HG03354 (cell line): ENCODE data around the gene ALDH3A2.

Experiments used
- ATAC-seq: cut with Tn5 transposase; IDR thresholded peaks from one replicate; pipeline ENCODE4 v1.9.1; 2021; ENCODE audit warnings: mild to moderate bottlenecking; ENCODE audit not compliant: unreplicated experiment, poor library complexity, severe bottlenecking

The ALDH3A2 gene

GRCh38 chr17:19648475-19649273, at the start of gene ALDH3A2:
TSS of gene ALDH3A2 (plus strand) at chr17:19648751. CDS start at chr17:19648972, 221 bp downstream.
- peak; percentile 93 for ATAC-seq

GRCh38 chr17:19610311-19610710, 38.2 kb upstream of the ALDH3A2 start:
- no peak for ATAC-seq

DNA sequence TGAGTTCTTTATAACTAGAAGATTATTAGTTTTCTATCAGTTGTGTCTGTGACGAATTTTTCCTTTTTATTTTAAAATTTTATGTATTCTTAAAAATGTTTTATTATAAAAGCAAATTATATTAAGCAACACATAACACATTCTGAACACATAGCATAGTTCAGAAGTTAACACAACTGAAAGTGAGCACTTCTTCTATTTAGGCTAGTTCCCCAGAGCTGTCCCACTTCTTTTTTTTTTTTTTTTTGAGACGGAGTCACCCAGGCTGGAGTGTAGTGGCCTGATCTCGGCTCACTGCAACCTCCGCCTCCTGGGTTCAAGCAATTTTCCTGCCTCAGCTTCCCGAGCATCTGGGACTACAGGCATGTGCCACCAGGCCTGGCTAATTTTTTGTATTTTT, 37.7 kb upstream of the ALDH3A2 start:
- no peak for ATAC-seq

GRCh38 chr17:19613979-19614378, 34.6 kb upstream of the ALDH3A2 start:
- ATAC-seq: no peak

DNA sequence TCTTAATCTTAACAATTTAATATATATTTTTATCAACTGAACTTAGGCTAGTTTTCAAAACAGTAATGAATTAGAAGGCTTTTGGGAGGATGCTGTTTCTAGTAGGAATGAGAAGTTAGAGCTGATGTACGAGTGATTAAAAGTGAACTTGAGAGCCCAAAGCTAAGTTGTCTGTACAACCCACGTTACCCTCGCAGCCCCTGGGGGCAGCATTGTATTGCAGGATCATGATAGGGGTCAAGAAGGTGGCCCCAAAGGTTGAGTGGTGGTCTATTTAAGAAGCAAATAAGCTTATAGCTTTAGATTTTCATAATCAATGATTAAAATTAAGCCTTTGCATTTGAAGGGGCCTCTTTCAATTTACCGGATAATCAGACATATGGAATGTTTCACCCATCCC, 33.7 kb upstream of the ALDH3A2 start:
- no peak for ATAC-seq

- ATAC-seq: no peak
These were observed 30.5 kb upstream of the ALDH3A2 start for GRCh38 chr17:19618015-19618414.

DNA sequence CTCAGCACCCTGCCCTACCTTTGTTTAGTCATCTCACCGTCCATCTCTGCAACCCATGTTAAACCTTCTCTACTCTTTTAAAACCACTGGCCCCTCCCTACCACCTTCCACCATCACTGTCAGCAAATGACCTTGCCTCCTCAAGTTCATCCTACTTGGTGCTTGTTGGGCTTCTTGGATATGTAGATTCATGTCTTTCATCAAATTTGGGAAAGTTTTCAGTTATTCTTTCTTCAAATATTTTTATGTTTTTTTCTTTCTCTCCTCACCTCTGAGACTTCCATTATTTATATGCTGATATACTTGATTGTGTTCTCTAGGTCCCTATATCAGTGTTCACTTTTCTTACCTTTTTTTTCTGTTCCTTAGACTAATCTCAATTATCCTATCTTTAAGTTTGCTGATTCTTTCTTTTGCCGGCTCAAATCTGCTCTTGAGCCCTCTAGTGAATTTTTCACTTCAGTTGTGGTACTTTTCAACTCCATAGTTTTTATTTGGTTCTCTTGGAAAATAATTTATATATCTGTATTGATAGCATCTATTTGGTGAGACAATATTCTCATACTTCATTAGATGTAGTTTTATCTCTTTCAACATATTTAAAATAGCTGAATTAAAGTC, 28.7 kb upstream of the ALDH3A2 start:
- no peak for ATAC-seq

GRCh38 chr17:19621697-19622096, 26.9 kb upstream of the ALDH3A2 start:
- ATAC-seq: no peak

GRCh38 chr17:19626079-19626478, 22.5 kb upstream of the ALDH3A2 start:
- no peak for ATAC-seq

DNA sequence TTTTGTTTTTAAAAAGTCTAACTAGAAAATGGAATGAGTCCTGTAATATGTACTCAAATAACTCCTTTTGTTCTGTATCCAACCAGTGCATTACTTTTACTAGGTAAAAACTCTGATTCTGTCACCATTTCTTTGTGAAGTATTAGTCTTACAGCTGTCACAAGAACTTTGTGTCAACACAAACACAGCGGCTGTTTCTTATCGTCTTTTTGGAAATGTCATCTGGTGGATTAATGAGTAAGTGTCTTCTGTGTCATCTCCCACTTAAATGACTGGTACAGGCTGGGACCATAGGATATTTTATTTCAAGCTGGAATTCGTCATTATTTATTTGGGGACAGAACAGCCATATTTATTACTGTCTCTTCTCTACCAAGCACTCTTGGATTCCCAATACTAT, 19.1 kb upstream of the ALDH3A2 start:
- no peak for ATAC-seq

DNA sequence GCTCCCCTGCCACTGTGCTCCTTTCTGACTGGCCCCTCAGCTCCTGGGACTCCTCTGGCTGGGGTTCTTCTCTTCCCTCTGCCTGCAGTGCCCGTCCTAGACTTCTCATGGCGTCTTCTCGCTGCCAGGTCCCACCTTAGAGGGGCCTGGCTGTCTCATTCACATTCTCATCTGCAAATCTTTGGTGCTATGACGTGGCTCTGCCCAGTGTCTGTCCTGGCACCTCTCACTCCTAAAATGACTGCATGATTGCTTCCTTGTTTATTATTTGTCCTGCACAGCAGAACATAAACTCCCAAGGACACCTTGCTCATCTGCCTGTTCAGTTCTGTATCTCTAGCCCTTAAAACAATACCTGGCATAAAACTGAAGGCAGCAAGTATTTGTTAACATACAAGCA, 18.5 kb upstream of the ALDH3A2 start:
- ATAC-seq: no peak

DNA sequence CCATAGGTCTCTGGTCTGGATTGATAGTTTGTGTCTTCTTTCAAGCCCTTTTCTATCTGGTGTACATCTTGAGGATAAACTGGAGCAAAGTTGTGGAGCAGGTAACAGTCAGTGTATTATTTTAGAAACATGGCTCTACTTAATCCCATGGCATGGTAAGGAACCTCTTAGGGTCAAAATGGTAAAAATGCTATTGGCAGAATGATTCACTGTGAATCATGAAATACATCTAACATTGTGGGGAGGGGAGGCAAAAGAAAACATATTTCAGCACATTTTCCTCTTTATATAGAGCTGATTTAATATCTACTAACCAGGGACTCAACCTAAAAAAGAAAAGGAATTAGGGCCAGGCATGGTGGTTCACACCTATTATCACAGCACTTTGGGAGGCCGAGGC, 17.9 kb upstream of the ALDH3A2 start:
- no peak for ATAC-seq

DNA sequence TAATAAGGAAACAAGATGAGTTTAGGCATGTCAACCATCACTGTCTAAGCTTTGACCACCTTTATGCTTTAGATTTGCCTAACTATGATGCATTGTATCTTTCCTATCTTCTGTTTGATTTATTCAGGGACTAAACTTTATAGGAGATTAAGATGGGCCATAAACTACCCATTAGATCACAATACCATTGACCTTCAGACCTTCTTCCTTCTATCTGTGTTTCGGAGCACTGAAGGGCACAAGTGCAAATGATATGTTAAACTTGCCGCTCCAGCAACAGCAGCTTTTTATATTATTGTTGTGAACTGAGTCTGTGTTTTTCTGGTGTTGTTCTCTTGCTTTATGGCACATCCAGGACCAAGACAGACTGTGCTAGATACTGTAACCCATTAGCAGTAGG, 16.6 kb upstream of the ALDH3A2 start:
- no peak for ATAC-seq

GRCh38 chr17:19641687-19642372, 6.7 kb upstream of the ALDH3A2 start:
- ATAC-seq: no peak

DNA sequence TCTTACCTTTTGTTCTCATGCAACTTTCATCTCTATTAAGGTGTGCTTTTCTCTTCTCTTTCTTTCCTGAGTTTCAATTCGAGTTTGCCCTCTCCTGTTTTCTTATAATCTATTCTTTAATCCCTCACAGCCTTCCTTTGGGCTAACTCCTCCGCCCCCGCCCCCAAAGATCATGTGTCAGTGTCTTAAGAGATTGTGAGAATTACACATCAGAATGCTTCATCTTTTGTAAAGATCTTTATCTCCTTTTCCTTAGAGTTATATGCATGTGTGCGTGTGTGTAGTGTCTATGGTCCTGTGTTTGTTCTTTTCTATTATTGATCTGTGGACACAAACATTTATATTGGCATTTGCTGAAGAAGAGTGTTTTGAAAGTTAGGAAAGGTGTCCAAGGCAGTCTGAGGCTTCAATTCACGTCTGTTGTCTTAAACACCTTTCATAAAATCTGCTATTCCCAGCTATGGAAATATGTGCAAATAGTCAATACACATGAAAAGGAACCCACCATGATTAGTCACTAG, 6.1 kb upstream of the ALDH3A2 start:
- no peak for ATAC-seq

DNA sequence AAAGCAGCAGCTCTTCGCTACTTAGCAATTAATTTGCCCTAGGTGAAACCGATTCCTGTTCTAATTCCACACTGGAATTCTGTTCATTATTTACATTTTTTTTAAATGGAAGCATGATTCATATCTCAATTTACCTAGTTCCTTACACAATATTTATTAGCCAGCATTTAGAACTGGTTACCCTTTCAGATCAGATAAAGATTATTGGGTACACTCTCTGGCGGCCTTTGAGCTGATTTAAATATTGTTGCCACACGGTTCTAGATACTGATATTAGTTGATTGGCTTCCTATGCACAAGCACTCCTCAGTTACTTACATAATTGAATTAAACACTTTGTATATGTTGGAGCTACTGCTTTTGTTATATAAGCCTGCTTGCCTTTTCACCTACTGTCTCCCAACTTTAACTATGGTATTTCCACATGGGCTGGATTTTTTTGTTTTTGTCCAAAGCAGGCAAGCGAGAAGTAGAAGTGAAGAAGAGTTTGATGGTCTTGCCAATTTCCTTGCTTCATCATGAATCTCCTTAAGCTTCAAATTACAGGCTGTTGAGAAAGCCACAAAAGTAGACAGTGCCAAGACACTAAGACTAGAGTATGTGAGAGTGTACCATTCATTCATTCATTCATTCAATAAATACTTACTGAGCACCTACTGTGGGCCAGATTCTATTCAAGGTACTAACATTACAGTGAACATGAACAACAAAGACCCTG, 3.9 kb upstream of the ALDH3A2 start:
- ATAC-seq: no peak

DNA sequence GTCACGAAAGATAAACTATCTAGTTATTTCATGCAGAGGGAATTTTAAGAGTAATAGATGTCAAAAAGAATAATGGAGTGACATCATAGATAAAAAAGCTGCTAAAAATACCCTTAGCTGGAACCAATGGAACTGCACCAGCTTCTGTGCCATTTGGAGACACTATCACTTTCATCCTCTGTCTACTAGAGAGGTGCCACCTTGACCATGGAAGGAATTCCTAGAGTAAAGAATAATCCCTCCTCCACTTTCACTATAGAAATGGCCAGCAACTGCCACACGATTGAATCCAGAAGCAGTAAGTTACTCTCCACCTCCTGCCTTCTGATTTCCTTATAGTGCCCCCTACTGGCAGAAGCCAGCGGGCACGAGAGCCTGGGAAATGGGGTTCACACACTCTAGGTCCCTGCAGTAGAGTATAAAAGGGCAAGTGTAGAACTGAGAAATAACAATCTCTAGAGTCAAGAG, 2.8 kb upstream of the ALDH3A2 start:
- no peak for ATAC-seq

- no peak for ATAC-seq
These were observed 1.5 kb upstream of the ALDH3A2 start for GRCh38 chr17:19646788-19647696.
